NT2/D1 (cell line): ENCODE results near the gene NR2E1.

Source experiments
- SUZ12 ChIP-seq: IDR thresholded peaks from 2 replicates; pipeline ENCODE4 v1.6.1; 2011; ENCODE audit not compliant: insufficient read length, insufficient read depth; ENCODE audit errors: extremely low read depth
- ZNF274 ChIP-seq: IDR thresholded peaks from 2 replicates; pipeline ENCODE4 v1.6.1; 2011; ENCODE audit warnings: mild to moderate bottlenecking, low read depth, low read length

- no peak for TF ChIP-seq ZNF274
- TF ChIP-seq SUZ12: no peak
Observed at GRCh38 chr6:108123481-108123929, 42.3 kb upstream of the NR2E1 start.
